ENCODE data around the gene MERTK. TPM values are rescaled to one million over a fixed set of nuclear protein-coding genes. Genes with fewer than 3 reads are reported as not detected.

MERTK gene
- total RNA-seq, 1 experiment from 2014 or later, result not detected

- H3K4me2 ChIP-seq (ENCODE audit: low read depth, low read length, poor library complexity, severe bottlenecking), result no peak overlapping the region
- no peaks in the 10 kb centered on the region for H3K9me3 ChIP-seq (ENCODE audit: low read length)
- no peak overlapping the region for H3K27ac ChIP-seq (ENCODE audit: low read length)
- no peaks in the 10 kb centered on the region for H3K27me3 ChIP-seq (ENCODE audit: low read length)
- no peaks in the 10 kb centered on the region for H3K79me2 ChIP-seq (ENCODE audit: low read length)
- H3K9ac ChIP-seq (ENCODE audit: low read length), result no peak overlapping the region
- no peak for DNase-seq
- H3K4me3 ChIP-seq (ENCODE audit: low read length), result no peak overlapping the region
- H3K9me2 ChIP-seq (replicated peaks; ENCODE audit: insufficient read depth, low read length), result no peaks in the 10 kb centered on the region
- H2AFZ ChIP-seq (ENCODE audit: low read length), result no peak overlapping the region
- H3K4me1 ChIP-seq (ENCODE audit: low read length), result no peaks in the 10 kb centered on the region
- no peaks in the 10 kb centered on the region for H3K36me3 ChIP-seq (ENCODE audit: insufficient read depth, low read length)
- H4K20me1 ChIP-seq (ENCODE audit: insufficient read depth, low read depth, low read length), result no peaks in the 10 kb centered on the region
These were observed 122.2 kb downstream of the MERTK start for GRCh38 chr2:112020561-112020960.

- H4K20me1 ChIP-seq (ENCODE audit: insufficient read depth, low read depth, low read length), result no peaks in the 10 kb centered on the region
- no peaks in the 10 kb centered on the region for H3K9me2 ChIP-seq (replicated peaks; ENCODE audit: insufficient read depth, low read length)
- H3K27me3 ChIP-seq (ENCODE audit: low read length), result no peaks in the 10 kb centered on the region
- H2AFZ ChIP-seq (ENCODE audit: low read length), result no peak overlapping the region
- H3K4me1 ChIP-seq (ENCODE audit: low read length), result no peaks in the 10 kb centered on the region
- H3K36me3 ChIP-seq (ENCODE audit: insufficient read depth, low read length), result no peaks in the 10 kb centered on the region
- H3K9ac ChIP-seq (ENCODE audit: low read length), result no peak overlapping the region
- H3K4me2 ChIP-seq (ENCODE audit: low read depth, low read length, poor library complexity, severe bottlenecking), result no peak overlapping the region
- H3K4me3 ChIP-seq (ENCODE audit: low read length), result no peak overlapping the region
- H3K27ac ChIP-seq (ENCODE audit: low read length), result no peak overlapping the region
- no peak for DNase-seq
- H3K79me2 ChIP-seq (ENCODE audit: low read length), result no peaks in the 10 kb centered on the region
- no peaks in the 10 kb centered on the region for H3K9me3 ChIP-seq (ENCODE audit: low read length)
These were observed 122.9 kb downstream of the MERTK start for GRCh38 chr2:112021290-112021689.

GRCh38 chr2:112021781-112022231 is 123.4 kb downstream of the MERTK start:
- no peaks in the 10 kb centered on the region for H3K36me3 ChIP-seq (ENCODE audit: insufficient read depth, low read length)
- no peak overlapping the region for H3K4me2 ChIP-seq (ENCODE audit: low read depth, low read length, poor library complexity, severe bottlenecking)
- H3K9me3 ChIP-seq (ENCODE audit: low read length), result no peaks in the 10 kb centered on the region
- H3K27me3 ChIP-seq (ENCODE audit: low read length), result no peaks in the 10 kb centered on the region
- no peak overlapping the region for H2AFZ ChIP-seq (ENCODE audit: low read length)
- no peak for DNase-seq
- H3K9ac ChIP-seq (ENCODE audit: low read length), result no peak overlapping the region
- H3K9me2 ChIP-seq (replicated peaks; ENCODE audit: insufficient read depth, low read length), result no peaks in the 10 kb centered on the region
- no peaks in the 10 kb centered on the region for H3K4me1 ChIP-seq (ENCODE audit: low read length)
- H3K4me3 ChIP-seq (ENCODE audit: low read length), result no peak overlapping the region
- H3K79me2 ChIP-seq (ENCODE audit: low read length), result no peaks in the 10 kb centered on the region
- no peak overlapping the region for H3K27ac ChIP-seq (ENCODE audit: low read length)
- H4K20me1 ChIP-seq (ENCODE audit: insufficient read depth, low read depth, low read length), result no peaks in the 10 kb centered on the region

- Histone ChIP-seq H3K9ac (ENCODE audit: low read length) (no peak overlapping the region), H3K36me3 (ENCODE audit: insufficient read depth, low read length) (no peaks in the 10 kb centered on the region), H3K27me3 (ENCODE audit: low read length) (no peaks in the 10 kb centered on the region), H3K4me3 (ENCODE audit: low read length) (no peak overlapping the region), H3K9me3 (ENCODE audit: low read length) (no peaks in the 10 kb centered on the region), H3K79me2 (ENCODE audit: low read length) (no peaks in the 10 kb centered on the region), H3K27ac (ENCODE audit: low read length) (no peak overlapping the region), H3K4me1 (ENCODE audit: low read length) (no peaks in the 10 kb centered on the region), H3K4me2 (ENCODE audit: low read depth, low read length, poor library complexity, severe bottlenecking) (no peak overlapping the region), H3K9me2 (replicated peaks; ENCODE audit: insufficient read depth, low read length) (no peaks in the 10 kb centered on the region), H4K20me1 (ENCODE audit: insufficient read depth, low read depth, low read length) (no peaks in the 10 kb centered on the region), H2AFZ (ENCODE audit: low read length) (no peak overlapping the region)
- DNase-seq, result no peak
These were observed 125.3 kb downstream of the MERTK start for GRCh38 chr2:112023707-112024106.

- Histone ChIP-seq H3K9ac (ENCODE audit: low read length) (no peak overlapping the region), H3K27me3 (ENCODE audit: low read length) (no peaks in the 10 kb centered on the region), H3K27ac (ENCODE audit: low read length) (no peak overlapping the region), H3K9me2 (replicated peaks; ENCODE audit: insufficient read depth, low read length) (no peaks in the 10 kb centered on the region), H3K4me1 (ENCODE audit: low read length) (no peaks in the 10 kb centered on the region), H4K20me1 (ENCODE audit: insufficient read depth, low read depth, low read length) (no peaks in the 10 kb centered on the region), H3K9me3 (ENCODE audit: low read length) (no peaks in the 10 kb centered on the region), H2AFZ (ENCODE audit: low read length) (no peak overlapping the region), H3K36me3 (ENCODE audit: insufficient read depth, low read length) (no peaks in the 10 kb centered on the region), H3K4me2 (ENCODE audit: low read depth, low read length, poor library complexity, severe bottlenecking) (no peak overlapping the region), H3K4me3 (ENCODE audit: low read length) (no peak overlapping the region), H3K79me2 (ENCODE audit: low read length) (no peaks in the 10 kb centered on the region)
- DNase-seq, result no peak
These were observed 125.8 kb downstream of the MERTK start for GRCh38 chr2:112024231-112024630.

GRCh38 chr2:112024896-112025491 is 126.6 kb downstream of the MERTK start:
- Histone ChIP-seq H3K9ac (ENCODE audit: low read length) (no peak overlapping the region), H3K4me2 (ENCODE audit: low read depth, low read length, poor library complexity, severe bottlenecking) (no peak overlapping the region), H4K20me1 (ENCODE audit: insufficient read depth, low read depth, low read length) (no peaks in the 10 kb centered on the region), H3K4me3 (ENCODE audit: low read length) (no peak overlapping the region), H2AFZ (ENCODE audit: low read length) (no peak overlapping the region), H3K9me3 (ENCODE audit: low read length) (no peaks in the 10 kb centered on the region), H3K79me2 (ENCODE audit: low read length) (no peaks in the 10 kb centered on the region), H3K27ac (ENCODE audit: low read length) (no peak overlapping the region), H3K36me3 (ENCODE audit: insufficient read depth, low read length) (no peaks in the 10 kb centered on the region), H3K9me2 (replicated peaks; ENCODE audit: insufficient read depth, low read length) (no peaks in the 10 kb centered on the region), H3K27me3 (ENCODE audit: low read length) (no peaks in the 10 kb centered on the region), H3K4me1 (ENCODE audit: low read length) (no peaks in the 10 kb centered on the region)
- DNase-seq, result no peak

GRCh38 chr2:112026509-112026908 is 128.1 kb downstream of the MERTK start:
- Histone ChIP-seq H4K20me1 (ENCODE audit: insufficient read depth, low read depth, low read length) (no peaks in the 10 kb centered on the region), H3K27me3 (ENCODE audit: low read length) (no peaks in the 10 kb centered on the region), H3K4me1 (ENCODE audit: low read length) (no peaks in the 10 kb centered on the region), H3K36me3 (ENCODE audit: insufficient read depth, low read length) (no peaks in the 10 kb centered on the region), H2AFZ (ENCODE audit: low read length) (no peak overlapping the region), H3K9me3 (ENCODE audit: low read length) (no peaks in the 10 kb centered on the region), H3K9ac (ENCODE audit: low read length) (no peak overlapping the region), H3K79me2 (ENCODE audit: low read length) (no peaks in the 10 kb centered on the region), H3K4me3 (ENCODE audit: low read length) (no peak overlapping the region), H3K27ac (ENCODE audit: low read length) (no peak overlapping the region), H3K9me2 (replicated peaks; ENCODE audit: insufficient read depth, low read length) (no peaks in the 10 kb centered on the region), H3K4me2 (ENCODE audit: low read depth, low read length, poor library complexity, severe bottlenecking) (no peak overlapping the region)
- no peak for DNase-seq

GRCh38 chr2:112027767-112028166 is 129.4 kb downstream of the MERTK start:
- H4K20me1 ChIP-seq (ENCODE audit: insufficient read depth, low read depth, low read length), result no peaks in the 10 kb centered on the region
- H3K4me1 ChIP-seq (ENCODE audit: low read length), result no peaks in the 10 kb centered on the region
- no peak overlapping the region for H3K4me3 ChIP-seq (ENCODE audit: low read length)
- H2AFZ ChIP-seq (ENCODE audit: low read length), result no peak overlapping the region
- no peak for DNase-seq
- H3K9ac ChIP-seq (ENCODE audit: low read length), result no peak overlapping the region
- no peaks in the 10 kb centered on the region for H3K36me3 ChIP-seq (ENCODE audit: insufficient read depth, low read length)
- H3K27ac ChIP-seq (ENCODE audit: low read length), result no peak overlapping the region
- no peak overlapping the region for H3K4me2 ChIP-seq (ENCODE audit: low read depth, low read length, poor library complexity, severe bottlenecking)
- no peaks in the 10 kb centered on the region for H3K79me2 ChIP-seq (ENCODE audit: low read length)
- H3K9me3 ChIP-seq (ENCODE audit: low read length), result no peaks in the 10 kb centered on the region
- no peaks in the 10 kb centered on the region for H3K27me3 ChIP-seq (ENCODE audit: low read length)
- H3K9me2 ChIP-seq (replicated peaks; ENCODE audit: insufficient read depth, low read length), result no peaks in the 10 kb centered on the region

- Histone ChIP-seq H3K9me2 (replicated peaks; ENCODE audit: insufficient read depth, low read length) (no peaks in the 10 kb centered on the region), H3K36me3 (ENCODE audit: insufficient read depth, low read length) (no peaks in the 10 kb centered on the region), H3K4me2 (ENCODE audit: low read depth, low read length, poor library complexity, severe bottlenecking) (no peak overlapping the region), H3K79me2 (ENCODE audit: low read length) (no peaks in the 10 kb centered on the region), H3K27ac (ENCODE audit: low read length) (no peak overlapping the region), H4K20me1 (ENCODE audit: insufficient read depth, low read depth, low read length) (no peaks in the 10 kb centered on the region), H3K9me3 (ENCODE audit: low read length) (no peaks in the 10 kb centered on the region), H3K4me1 (ENCODE audit: low read length) (no peaks in the 10 kb centered on the region), H3K9ac (ENCODE audit: low read length) (no peak overlapping the region), H3K27me3 (ENCODE audit: low read length) (no peaks in the 10 kb centered on the region), H2AFZ (ENCODE audit: low read length) (no peak overlapping the region), H3K4me3 (ENCODE audit: low read length) (no peak overlapping the region)
- no peak for DNase-seq
These were observed 130.8 kb downstream of the MERTK start for GRCh38 chr2:112029164-112029563.
